MV-4-11 (cell line): ENCODE data around the gene PDLIM5.
"Not testable (repeated sequence)": the region's sequence is repeated elsewhere in the genome, so short reads cannot be mapped to it uniquely, and the experiment has no call there.

Source experiments
- DNase-seq: peaks from one replicate; lab custom pipeline; 2025; lab: John Stamatoyannopoulos, UW

The PDLIM5 gene

GRCh38 chr4:94463771-94464170 is 12.0 kb downstream of the PDLIM5 start:
- DNase-seq, result no peak

GRCh38 chr4:94466371-94466770 is 14.6 kb downstream of the PDLIM5 start:
- DNase-seq, result no peak

- DNase-seq, result no peak
Observed at GRCh38 chr4:94466923-94467322, 15.2 kb downstream of the PDLIM5 start.

GRCh38 chr4:94468093-94468769 is 16.5 kb downstream of the PDLIM5 start:
- no peak for DNase-seq

- no peak for DNase-seq
Observed at GRCh38 chr4:94469221-94469784, 17.6 kb downstream of the PDLIM5 start.

GRCh38 chr4:94470132-94470531 is 18.4 kb downstream of the PDLIM5 start:
- DNase-seq, result no peak

GRCh38 chr4:94470782-94471181 is 19.0 kb downstream of the PDLIM5 start:
- not testable (repeated sequence) for DNase-seq

- DNase-seq, result no peak
Observed at GRCh38 chr4:94472056-94472826, 20.5 kb downstream of the PDLIM5 start.

- DNase-seq, result no peak
Observed at GRCh38 chr4:94475050-94475449, 23.3 kb downstream of the PDLIM5 start.

GRCh38 chr4:94475794-94476193 is 24.1 kb downstream of the PDLIM5 start:
- DNase-seq, result no peak

- DNase-seq, result no peak
Observed at GRCh38 chr4:94477227-94477626, 25.5 kb downstream of the PDLIM5 start.

- DNase-seq, result not testable (repeated sequence)
Observed at GRCh38 chr4:94478805-94479204, 27.1 kb downstream of the PDLIM5 start.

GRCh38 chr4:94479358-94480141 is 27.8 kb downstream of the PDLIM5 start:
- no peak for DNase-seq

GRCh38 chr4:94480362-94480951 is 28.7 kb downstream of the PDLIM5 start:
- no peak for DNase-seq

GRCh38 chr4:94483895-94484294 is 32.2 kb downstream of the PDLIM5 start:
- DNase-seq, result no peak

- DNase-seq, result no peak
Observed at GRCh38 chr4:94484818-94485217, 33.1 kb downstream of the PDLIM5 start.

- DNase-seq, result no peak
Observed at GRCh38 chr4:94486372-94486801, 34.6 kb downstream of the PDLIM5 start.

GRCh38 chr4:94488670-94489069 is 36.9 kb downstream of the PDLIM5 start:
- DNase-seq, result no peak

GRCh38 chr4:94489098-94489497 is 37.4 kb downstream of the PDLIM5 start:
- no peak for DNase-seq

GRCh38 chr4:94490437-94490836 is 38.7 kb downstream of the PDLIM5 start:
- no peak for DNase-seq

- DNase-seq, result no peak
Observed at GRCh38 chr4:94491322-94491721, 39.6 kb downstream of the PDLIM5 start.

- DNase-seq, result no peak
Observed at GRCh38 chr4:94495408-94495807, 43.7 kb downstream of the PDLIM5 start.
